Measurements from ENCODE around the gene VPS8.

DNA sequence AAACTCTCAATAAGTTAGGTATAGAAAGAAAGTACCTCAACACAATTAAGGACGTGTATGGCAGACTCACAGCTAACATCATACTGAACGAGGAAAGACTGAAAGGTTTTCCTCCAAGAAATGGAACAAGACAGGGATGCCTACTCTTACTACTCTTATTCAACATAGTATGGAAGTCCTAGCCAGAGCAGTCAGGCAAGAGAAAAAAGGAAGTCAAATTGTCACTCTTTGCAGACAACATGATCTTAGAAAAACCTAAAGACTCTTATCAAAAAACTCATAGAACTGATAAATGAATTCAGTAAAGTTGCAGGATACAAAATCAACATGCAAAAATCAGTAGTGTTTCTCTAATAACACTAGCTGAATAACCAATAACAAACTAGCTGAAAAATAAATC is 244.9 kb downstream of the VPS8 start:
- TF ChIP-seq, protein P1, sequence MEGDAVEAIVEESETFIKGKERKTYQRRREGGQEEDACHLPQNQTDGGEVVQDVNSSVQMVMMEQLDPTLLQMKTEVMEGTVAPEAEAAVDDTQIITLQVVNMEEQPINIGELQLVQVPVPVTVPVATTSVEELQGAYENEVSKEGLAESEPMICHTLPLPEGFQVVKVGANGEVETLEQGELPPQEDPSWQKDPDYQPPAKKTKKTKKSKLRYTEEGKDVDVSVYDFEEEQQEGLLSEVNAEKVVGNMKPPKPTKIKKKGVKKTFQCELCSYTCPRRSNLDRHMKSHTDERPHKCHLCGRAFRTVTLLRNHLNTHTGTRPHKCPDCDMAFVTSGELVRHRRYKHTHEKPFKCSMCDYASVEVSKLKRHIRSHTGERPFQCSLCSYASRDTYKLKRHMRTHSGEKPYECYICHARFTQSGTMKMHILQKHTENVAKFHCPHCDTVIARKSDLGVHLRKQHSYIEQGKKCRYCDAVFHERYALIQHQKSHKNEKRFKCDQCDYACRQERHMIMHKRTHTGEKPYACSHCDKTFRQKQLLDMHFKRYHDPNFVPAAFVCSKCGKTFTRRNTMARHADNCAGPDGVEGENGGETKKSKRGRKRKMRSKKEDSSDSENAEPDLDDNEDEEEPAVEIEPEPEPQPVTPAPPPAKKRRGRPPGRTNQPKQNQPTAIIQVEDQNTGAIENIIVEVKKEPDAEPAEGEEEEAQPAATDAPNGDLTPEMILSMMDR (IDR thresholded peaks at IDR 0.05; ENCODE audit: low read depth, low read length, missing input control): no peak
- TF ChIP-seq YY1 (IDR thresholded peaks at IDR 0.05) (no peak), EGR1 (IDR thresholded peaks at IDR 0.05; ENCODE audit: low read depth in 2 of 2) (no peak)
- TF ChIP-seq, protein P2, sequence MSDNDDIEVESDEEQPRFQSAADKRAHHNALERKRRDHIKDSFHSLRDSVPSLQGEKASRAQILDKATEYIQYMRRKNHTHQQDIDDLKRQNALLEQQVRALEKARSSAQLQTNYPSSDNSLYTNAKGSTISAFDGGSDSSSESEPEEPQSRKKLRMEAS (IDR thresholded peaks at IDR 0.05): no peak

Measured in liver (tissue), 3 donors.